CD4-positive, alpha-beta T cell treated with Interleukin-6 for 4 hours (primary cell): ENCODE measurements around the gene DLX6.
A peak's percentile ranks its signal among the peaks of the same experiment; 100 is the strongest.

Experiments used
- DNase-seq: peaks from one replicate; pipeline ENCODE4 v3.0.0-alpha.2; 2020; ENCODE audit warnings: mixed read lengths

The DLX6 gene

GRCh38 chr7:96996111-96996957 is 9.0 kb upstream of the DLX6 start:
- DNase-seq, result no peak

- no peak for DNase-seq
Observed at GRCh38 chr7:96996958-96997511, 8.3 kb upstream of the DLX6 start.

- no peak for DNase-seq
Observed at GRCh38 chr7:96997512-96998032, 7.8 kb upstream of the DLX6 start.

- DNase-seq, result no peak
Observed at GRCh38 chr7:96998333-96998732, 7.0 kb upstream of the DLX6 start.

- no peak for DNase-seq
Observed at GRCh38 chr7:96998744-96999143, 6.6 kb upstream of the DLX6 start.

- no peak for DNase-seq
Observed at GRCh38 chr7:97001221-97001620, 4.1 kb upstream of the DLX6 start.

- DNase-seq, result no peak
Observed at GRCh38 chr7:97001656-97002554, 3.4 kb upstream of the DLX6 start.

GRCh38 chr7:97002555-97003261 is 2.6 kb upstream of the DLX6 start:
- DNase-seq, result no peak

GRCh38 chr7:97003262-97004246 is 1.8 kb upstream of the DLX6 start:
- no peak for DNase-seq

- no peak for DNase-seq
Observed at GRCh38 chr7:97004247-97005182, 838 bp upstream of the DLX6 start.

- DNase-seq, result peak; percentile 19
Observed at GRCh38 chr7:97006055-97006815, 882 bp downstream of the DLX6 start.

GRCh38 chr7:97006816-97007582 is 1.6 kb downstream of the DLX6 start:
- no peak for DNase-seq

GRCh38 chr7:97007583-97007861 is 2.2 kb downstream of the DLX6 start:
- DNase-seq, result no peak

- DNase-seq, result no peak
Observed at GRCh38 chr7:97008275-97008917, 3.0 kb downstream of the DLX6 start.

GRCh38 chr7:97009753-97010732 is 4.7 kb downstream of the DLX6 start:
- DNase-seq, result no peak

GRCh38 chr7:97011104-97011503 is 5.8 kb downstream of the DLX6 start:
- no peak for DNase-seq
